T follicular helper cell (primary cell): ENCODE results near the gene ZNF845.
"Not testable (repeated sequence)": the region's sequence is repeated elsewhere in the genome, so short reads cannot be mapped to it uniquely, and the experiment has no call there.

Source experiments
- DNase-seq: peaks from one replicate; pipeline ENCODE4 v3.0.0-alpha.2; 2020; ENCODE audit warnings: low read depth
- total RNA-seq, 2 experiments: gene quantifications; one replicate each; lab custom pipeline; 2026; lab: John Stamatoyannopoulos, UW

The ZNF845 gene
- 43.6 to 84.4 reads per million in 2 experiments for total RNA-seq

- DNase-seq = peak; percentile 93
Measured at GRCh38 chr19:53333463-53334449, at the start of gene ZNF845. ZNF845 (plus strand) TSS chr19:53333749; CDS start chr19:53341308, 7,559 bp downstream.

DNA sequence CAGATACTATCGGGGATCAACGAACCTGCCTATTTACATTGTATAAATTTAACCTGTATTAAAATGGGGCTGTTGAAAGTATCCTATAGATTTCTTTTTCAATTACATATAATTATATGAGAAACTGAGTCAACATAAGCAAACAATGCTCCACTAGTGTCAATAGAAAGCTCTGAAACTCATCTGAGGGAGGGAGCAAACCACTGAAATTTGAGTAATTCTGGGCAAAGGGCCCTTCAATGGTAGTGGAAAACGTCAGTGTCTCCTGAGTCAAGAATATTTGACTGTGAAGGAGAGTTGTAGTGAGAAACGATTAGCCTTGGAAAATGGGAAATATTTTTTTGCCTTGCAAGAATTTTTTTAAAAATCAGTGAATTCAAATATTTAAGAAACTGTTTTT lies 48.5 kb upstream of the ZNF845 start:
- DNase-seq = no peak

GRCh38 chr19:53290758-53291549 lies 42.6 kb upstream of the ZNF845 start:
- DNase-seq = no peak

DNA sequence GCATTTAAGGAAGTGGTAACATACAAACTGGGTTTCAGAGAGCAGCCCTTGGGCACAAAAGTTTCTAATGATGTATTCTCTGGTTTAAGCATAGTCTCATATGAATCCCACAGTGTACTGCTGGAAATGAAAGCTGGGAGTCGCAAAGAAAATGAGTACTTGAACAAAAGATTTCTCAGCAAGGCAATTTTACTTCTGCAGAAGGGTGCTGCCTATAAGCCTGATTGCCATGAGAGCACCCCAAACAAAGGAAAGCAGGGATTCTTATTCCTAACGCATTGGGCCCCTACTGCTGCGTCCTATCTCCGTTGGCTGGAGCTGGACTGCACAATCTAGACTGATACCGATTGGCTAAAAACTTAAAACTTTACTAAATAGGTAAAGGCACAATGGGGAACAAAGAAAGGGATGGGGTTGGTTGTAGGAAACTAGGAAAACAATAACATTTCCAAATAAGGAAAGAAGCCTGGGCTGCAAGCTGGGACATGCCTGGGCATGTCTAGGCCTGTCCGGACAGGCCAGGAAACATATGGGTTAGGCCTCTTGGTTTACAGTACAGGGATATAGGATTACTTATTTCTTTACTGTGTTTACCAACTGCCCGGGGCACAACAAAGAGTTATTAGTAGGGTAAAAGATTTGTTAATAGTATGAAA lies 38.6 kb upstream of the ZNF845 start:
- DNase-seq = no peak

DNA sequence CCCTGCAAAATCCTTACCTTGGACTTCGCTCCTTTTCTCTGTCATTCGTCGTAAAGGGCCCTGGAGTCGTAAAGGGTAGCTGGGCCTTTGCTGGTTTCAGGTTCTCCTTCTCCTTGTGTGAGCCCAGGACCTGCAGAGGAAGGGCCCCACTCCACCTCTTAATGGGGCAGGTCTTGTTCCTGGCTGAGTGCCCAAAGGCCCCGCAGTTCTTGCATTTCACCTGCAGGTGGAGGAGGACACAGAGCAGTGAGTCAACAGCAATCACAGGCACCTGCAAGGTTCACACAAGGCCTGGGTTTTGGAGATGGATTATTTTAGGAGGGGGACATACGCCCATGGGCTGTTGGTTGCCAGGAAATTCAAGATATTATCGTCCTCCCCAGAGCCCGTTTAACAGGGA lies 32.2 kb upstream of the ZNF845 start:
- not testable (repeated sequence) for DNase-seq

DNA sequence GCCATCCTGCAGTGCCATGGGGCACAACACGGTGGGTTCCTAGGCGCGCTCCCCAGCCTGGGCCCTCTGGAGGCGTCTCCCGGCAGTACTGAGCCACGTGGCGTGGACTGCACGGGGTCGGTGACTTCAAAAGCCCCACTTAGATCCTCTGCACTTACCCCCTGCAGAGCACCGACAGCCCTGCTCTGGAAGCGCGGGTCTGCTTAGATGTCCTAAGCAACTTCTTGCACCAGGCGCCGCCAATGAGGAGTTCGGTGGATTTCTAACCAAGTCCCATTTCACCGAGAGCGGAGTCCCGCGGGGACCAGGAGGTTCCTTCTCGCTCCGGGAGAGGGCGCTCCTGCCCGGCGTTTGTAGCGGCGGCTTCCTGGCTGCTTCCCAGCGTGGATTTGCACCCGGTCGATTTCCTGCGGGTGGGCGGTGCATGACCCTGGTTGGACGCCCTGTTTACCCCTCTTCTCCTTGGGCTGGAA lies 25.2 kb upstream of the ZNF845 start:
- DNase-seq = no peak

DNA sequence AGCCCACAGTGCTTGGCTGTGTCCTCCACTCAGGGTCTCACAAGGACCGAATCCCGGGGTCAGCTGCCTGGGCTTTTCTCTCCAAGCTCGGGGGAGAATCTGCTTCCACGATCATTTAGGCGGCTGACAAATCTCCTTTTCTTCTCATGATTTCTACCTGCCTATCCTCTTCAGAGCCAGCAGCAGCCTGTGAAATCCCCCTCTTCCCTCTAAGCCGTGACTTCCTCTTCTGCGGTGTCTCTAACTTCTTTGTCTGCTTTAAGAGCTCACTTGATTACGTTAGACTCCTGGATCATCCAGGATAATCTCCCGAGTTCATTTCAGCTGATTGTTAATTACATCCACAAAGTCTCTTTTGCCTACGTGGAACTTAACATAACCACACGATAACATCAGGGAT lies 22.5 kb upstream of the ZNF845 start:
- no peak for DNase-seq

DNA sequence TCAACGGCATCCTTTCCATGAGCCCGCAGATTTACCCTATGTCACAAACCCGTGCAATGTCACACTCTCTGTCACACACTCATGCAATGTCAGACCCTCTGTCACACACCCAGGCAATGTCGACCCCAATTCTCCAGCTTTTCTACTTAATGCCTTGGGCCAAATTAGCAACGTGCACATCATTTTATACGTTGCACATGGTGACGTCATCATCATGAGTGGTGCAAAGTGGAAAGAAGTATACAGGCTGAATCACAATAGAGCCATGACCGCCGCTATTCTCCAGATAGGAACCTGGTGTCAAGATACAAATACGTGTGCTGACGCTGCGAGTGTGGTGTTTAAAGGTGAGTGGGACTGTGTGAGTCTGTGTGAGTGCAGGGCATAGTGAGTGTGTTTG lies 21.7 kb upstream of the ZNF845 start:
- DNase-seq = no peak

DNA sequence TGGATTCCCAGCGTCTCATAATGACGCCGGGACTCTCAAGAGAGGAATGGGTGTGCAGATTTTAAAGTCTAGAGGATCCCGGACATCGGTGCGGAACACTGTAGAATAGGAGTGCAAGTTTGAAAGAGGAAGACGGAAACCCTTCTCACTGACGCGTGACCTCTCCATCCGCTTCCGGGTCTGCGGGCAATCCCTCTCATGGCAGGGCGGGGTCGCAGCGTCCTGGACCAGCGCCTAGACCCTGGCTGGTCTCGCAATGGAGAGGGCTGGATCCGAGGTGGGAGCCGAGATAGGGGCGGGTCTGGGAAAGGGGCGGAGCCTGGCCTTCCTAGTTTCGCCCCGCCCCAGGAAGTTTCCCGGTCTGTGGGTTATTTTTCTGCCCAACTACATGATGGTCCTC lies 4.6 kb upstream of the ZNF845 start:
- no peak for DNase-seq

DNA sequence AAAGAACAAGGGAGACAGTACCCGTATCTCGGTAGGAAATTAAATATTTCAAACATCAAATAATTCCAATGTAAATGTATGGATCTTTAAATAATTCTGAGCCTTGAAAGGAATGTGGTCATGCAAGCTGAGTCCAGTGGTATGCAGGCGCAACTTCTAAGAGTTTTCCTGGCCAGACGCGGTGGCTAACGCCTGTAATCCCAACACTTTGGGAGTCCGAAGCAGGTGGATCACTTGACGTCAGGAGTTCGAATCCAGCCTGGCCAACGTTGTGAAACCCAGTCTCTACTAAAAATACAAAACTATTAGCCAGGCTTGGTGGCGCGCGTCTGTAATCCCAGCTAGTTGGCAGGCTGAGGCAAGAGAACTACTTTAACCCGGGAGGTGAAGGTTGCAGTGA lies 1.1 kb upstream of the ZNF845 start:
- DNase-seq = no peak

GRCh38 chr19:53333066-53333462 lies 485 bp upstream of the ZNF845 start:
- peak; percentile 3 for DNase-seq

- not testable (repeated sequence) for DNase-seq
Measured at GRCh38 chr19:53344403-53344802, 10.9 kb downstream of the ZNF845 start.

DNA sequence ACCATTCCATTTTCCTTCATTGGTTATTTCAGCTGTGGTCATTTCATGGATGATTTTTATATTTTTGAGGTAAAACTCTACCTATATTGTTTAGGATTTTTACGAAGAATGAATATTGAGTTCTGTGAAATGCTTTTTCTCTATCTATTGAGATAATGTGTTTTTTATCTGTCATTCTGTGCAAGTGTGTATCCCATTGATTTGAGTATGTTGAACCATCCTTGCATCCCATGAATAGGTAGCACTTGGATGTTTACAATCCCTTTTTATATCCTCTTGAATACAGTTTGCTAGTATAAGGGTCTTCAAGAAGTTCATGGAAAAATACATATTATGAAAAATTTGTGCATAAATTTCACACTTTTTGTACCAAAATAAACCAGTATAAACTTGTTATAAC lies 22.2 kb downstream of the ZNF845 start:
- no peak for DNase-seq

DNA sequence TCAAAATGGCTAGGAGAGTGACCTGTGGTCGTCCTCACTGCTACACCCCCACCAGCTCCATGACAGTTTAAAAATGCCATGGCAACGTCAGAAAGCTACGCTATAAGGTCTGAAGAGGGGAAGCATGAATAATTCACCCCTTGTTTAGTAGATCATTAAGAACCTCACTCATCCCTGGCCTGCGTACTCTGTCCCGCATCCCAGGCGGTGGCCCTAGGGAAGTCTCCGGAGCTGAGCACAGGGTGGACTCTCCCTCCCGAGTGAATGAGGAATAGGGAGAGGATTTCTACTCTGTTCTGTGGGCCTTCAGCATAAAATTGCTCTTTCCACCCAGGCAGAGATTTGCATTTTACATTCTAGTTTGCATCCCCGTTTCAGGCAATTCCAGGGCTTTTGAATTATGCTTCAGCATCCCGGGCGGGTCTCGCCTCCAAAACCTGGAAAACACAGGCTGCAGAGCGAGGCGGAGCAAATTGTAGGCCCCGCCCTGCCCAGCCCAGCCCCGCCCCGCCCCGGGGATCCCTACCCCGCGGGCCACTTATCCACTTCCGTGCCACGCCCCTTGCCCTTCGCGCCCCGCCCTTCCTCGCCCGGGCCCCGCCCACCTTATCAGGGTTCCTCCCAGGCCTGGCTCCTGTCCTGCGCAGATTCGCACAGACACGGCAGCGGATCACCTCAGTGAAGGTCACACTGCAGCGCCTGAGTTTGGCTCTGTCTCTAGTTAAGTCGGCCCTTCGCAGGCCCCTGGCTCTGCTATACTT lies 24.5 kb downstream of the ZNF845 start:
- no peak for DNase-seq

GRCh38 chr19:53360056-53360455 lies 26.5 kb downstream of the ZNF845 start:
- DNase-seq = not testable (repeated sequence)

DNA sequence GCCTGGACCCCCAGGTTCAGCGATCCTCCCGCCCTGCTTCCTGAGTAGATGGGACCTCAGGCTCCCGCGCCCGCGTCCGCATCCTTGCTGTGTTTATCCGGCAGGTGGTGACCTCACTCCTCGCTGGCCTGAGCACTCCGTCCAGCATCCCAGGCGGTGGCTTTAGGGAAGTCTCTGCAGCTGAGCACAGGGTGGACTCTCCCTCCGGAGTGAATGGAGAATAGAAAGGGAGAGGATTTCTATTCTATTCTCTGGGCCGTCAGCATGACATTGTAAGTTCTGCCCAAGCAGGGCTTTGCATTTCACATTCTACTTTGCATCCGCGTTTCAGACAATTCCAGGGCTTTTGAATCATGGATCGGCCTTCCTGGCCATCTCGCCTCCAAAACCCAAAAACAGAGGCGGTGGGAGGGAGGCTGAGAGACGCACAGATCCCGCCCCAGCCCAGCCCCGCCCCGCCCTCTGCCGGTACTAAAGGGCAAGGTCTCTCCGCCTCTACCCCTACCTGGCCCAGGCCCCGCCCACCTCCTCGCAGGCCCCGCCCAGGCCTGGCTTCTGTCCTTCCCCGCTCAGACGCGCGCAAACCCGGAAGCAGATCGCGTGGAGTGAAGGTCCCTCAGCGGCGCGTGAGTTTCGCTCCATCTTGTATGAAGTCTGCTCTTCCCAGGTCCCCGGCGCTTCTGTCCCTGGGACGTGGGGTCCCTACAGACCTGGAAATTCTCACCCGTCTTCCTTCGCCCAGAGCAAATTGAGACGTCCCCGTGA lies 31.8 kb downstream of the ZNF845 start, which contains the start of gene ZNF525:
Gene ZNF525 (plus strand): TSS at position 572 of the 765 bp plus-strand sequence. CDS start 6,577 bp downstream, outside the sequence.
- peak; percentile 97 for DNase-seq

GRCh38 chr19:53365899-53366493 lies 32.4 kb downstream of the ZNF845 start:
- peak; percentile 26 for DNase-seq

DNA sequence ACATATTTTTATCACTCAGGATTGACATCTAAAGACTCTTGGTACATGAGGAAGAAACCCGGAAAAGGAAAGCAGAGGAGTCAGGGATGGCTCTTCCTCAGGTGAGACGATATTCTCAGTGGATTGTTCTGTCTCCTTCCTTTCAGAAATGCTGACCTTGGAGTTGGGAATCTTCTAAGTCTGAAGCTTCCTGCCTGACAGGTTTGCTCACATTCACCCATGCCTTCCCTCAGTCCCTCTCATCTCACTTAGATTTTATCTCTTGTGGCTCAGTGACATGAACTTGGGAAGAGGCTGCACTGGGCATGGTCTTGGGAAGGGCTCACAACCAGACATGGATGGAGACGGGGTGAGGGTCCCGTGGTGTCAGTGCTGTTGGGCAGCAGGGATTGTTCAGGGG lies 38.6 kb downstream of the ZNF845 start:
- no peak for DNase-seq

DNA sequence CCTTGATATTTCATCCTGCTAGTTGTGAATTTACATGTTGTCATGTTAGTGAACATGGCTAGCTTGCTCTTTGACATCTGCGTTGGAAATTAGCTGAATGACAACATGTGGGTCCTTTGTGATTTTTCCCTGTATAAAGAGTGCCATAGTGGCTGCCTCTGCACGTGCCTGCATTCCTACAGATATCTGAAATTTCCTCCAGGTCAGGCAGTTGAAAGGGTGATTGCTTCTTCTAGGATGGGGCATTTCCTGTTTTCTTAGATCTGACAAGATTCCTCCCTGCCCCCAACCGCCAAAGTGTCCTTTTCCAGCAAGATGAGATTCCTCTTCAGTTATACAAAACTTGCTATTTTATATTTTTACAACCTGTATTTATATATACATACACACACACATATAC lies 40.7 kb downstream of the ZNF845 start:
- DNase-seq = no peak

DNA sequence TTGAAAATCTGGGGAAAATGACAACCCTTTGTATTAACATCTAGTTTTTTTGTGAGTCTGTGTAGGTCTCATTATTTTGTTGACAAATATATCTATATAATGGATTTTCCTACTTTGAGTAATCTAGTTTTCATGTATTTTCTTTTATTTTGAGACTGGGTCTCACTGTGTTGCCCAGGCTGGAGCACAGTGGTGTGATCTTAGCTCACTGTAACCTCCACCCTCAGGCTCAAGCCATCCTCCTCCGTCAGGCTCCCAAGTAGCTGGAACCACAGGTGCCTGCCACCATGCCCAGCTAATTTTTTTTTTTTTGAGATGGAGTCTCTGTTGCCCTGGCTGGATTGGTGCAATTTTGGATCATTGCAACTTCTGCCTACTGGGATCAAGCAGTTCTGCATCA lies 41.2 kb downstream of the ZNF845 start:
- no peak for DNase-seq
